SK-N-SH (cell line): ENCODE data around the gene RPL11. TPM values are rescaled to one million over a fixed set of nuclear protein-coding genes. Genes with fewer than 3 reads are reported as not detected.

Experiments
- CTCF ChIA-PET: fragments of 300-600, 350-600 bp; formaldehyde crosslinking; extraction: SDS; loops from one replicate; lab custom pipeline; 2021; lab: Yijun Ruan, JAX
- POLR2A ChIA-PET: fragments of 350-600 bp; sonication (Branson Sonifier 250); formaldehyde crosslinking; extraction: SDS; loops from one replicate; lab custom pipeline; 2020; ENCODE audit warnings: antibody characterized with exemption, inconsistent platforms; lab: Yijun Ruan, JAX
- DNase-seq: peaks from one replicate; pipeline ENCODE4 v3.0.0; 2012
- H2AFZ ChIP-seq: fragments of 200-600 bp; sonication (generic); 2 replicates; pipeline ENCODE4 v1.8.1; 2016; ENCODE audit warnings: antibody characterized with exemption, mild to moderate bottlenecking, low read depth
- H3F3A ChIP-seq: fragments of 200-600 bp; sonication (generic); replicated peaks from 2 replicates; pipeline ENCODE3; 2016; ENCODE audit warnings: antibody characterized with exemption, mild to moderate bottlenecking; ENCODE audit not compliant: insufficient read depth
- H3K27ac ChIP-seq, 2 experiments: fragments of 200-500 bp in 1 of 2; fragments of 200-600 bp in 1 of 2; sonication (Bioruptor generic) in 1 of 2; sonication (generic), shearing (Covaris generic) in 1 of 2; 2 replicates each; pipeline versions ENCODE4 v1.5.1 to v1.6.1; 2014 to 2016; ENCODE audit warnings: low read depth in 2 of 2, inconsistent platforms in 1 of 2, low read length in 1 of 2, mild to moderate bottlenecking in 1 of 2, mixed read lengths in 1 of 2
- H3K27me3 ChIP-seq: fragments of 200-600 bp; sonication (generic), shearing (Covaris generic); 2 replicates; pipeline ENCODE4 v1.6.1; 2016; ENCODE audit warnings: mixed run types; ENCODE audit not compliant: insufficient read depth
- H3K36me3 ChIP-seq, 2 experiments: fragments of 200-500 bp in 1 of 2; fragments of 200-600 bp in 1 of 2; sonication (Bioruptor generic) in 1 of 2; sonication (generic) in 1 of 2; replicated peaks in 1 of 2; 2 replicates each; pipeline versions ENCODE3 to v1.5.1; 2014 to 2016; ENCODE audit warnings: low read length in 1 of 2, mild to moderate bottlenecking in 1 of 2; ENCODE audit not compliant: insufficient read depth in 2 of 2, control insufficient read depth in 1 of 2
- H3K4me1 ChIP-seq, 2 experiments: fragments of 200-500 bp in 1 of 2; fragments of 200-600 bp in 1 of 2; sonication (Bioruptor generic) in 1 of 2; sonication (generic), shearing (Covaris generic) in 1 of 2; 2 replicates each; pipeline versions ENCODE4 v1.5.1 to v1.6.1; 2014 to 2016; ENCODE audit warnings: low read depth in 1 of 2, low read length in 1 of 2, mixed run types in 1 of 2; ENCODE audit not compliant: insufficient read depth in 2 of 2, control insufficient read depth in 1 of 2
- H3K4me2 ChIP-seq: fragments of 200-600 bp; sonication (generic), shearing (Covaris generic); 2 replicates; pipeline ENCODE4 v1.6.1; 2017; ENCODE audit warnings: mixed run types
- H3K4me3 ChIP-seq, 2 experiments: fragments of 200-500 bp in 1 of 2; fragments of 200-600 bp in 1 of 2; sonication (Bioruptor generic) in 1 of 2; sonication (generic), shearing (Covaris generic) in 1 of 2; 2 replicates each; pipeline versions ENCODE4 v1.5.1 to v1.8.1; 2014 to 2016; ENCODE audit warnings: low read depth in 2 of 2, inconsistent platforms in 1 of 2, low read length in 1 of 2, mild to moderate bottlenecking in 1 of 2, mixed read lengths in 1 of 2, moderate library complexity in 1 of 2
- H3K79me2 ChIP-seq: fragments of 200-600 bp; sonication (generic); 2 replicates; pipeline ENCODE4 v1.8.1; 2017; ENCODE audit warnings: mild to moderate bottlenecking; ENCODE audit not compliant: insufficient read depth
- H3K9ac ChIP-seq: fragments of 200-600 bp; sonication (generic); 2 replicates; pipeline ENCODE4 v1.6.1; 2017; ENCODE audit warnings: mixed run types
- H3K9me2 ChIP-seq: fragments of 200-600 bp; sonication (generic); 2 replicates; pipeline ENCODE4 v1.6.1; 2017; ENCODE audit warnings: mixed run types
- H3K9me3 ChIP-seq: fragments of 200-600 bp; sonication (generic); 2 replicates; pipeline ENCODE4 v1.6.1; 2017; ENCODE audit warnings: mixed run types, mild to moderate bottlenecking, moderate library complexity
- H4K20me1 ChIP-seq: fragments of 200-600 bp; sonication (generic); 2 replicates; pipeline ENCODE4 v1.6.1; 2017; ENCODE audit warnings: mild to moderate bottlenecking, mixed run types; ENCODE audit not compliant: insufficient read depth
- CHD2 ChIP-seq: fragments of 150-350 bp; IDR thresholded peaks from 2 replicates; pipeline ENCODE4 v1.6.1; 2018; ENCODE audit warnings: low read length; ENCODE audit not compliant: partially characterized antibody
- CTCF ChIP-seq: fragments of 200-600 bp; sonication (generic); IDR thresholded peaks from 2 replicates; pipeline ENCODE4 v1.6.1; 2017; ENCODE audit warnings: antibody characterized with exemption, mild to moderate bottlenecking, moderate library complexity
- ELF1 ChIP-seq: IDR thresholded peaks from 2 replicates; pipeline ENCODE4 v1.4.0; 2012
- IRF3 ChIP-seq: fragments of 150-350 bp; IDR thresholded peaks from 2 replicates; pipeline ENCODE4 v1.6.1; 2016; ENCODE audit warnings: mild to moderate bottlenecking, low read depth, low read length
- MXI1 ChIP-seq: IDR thresholded peaks from 2 replicates; pipeline ENCODE4 v1.6.1; 2012; ENCODE audit warnings: mild to moderate bottlenecking, low read depth, low read length, improper control_type of control experiment
- NFIC ChIP-seq: IDR thresholded peaks from 2 replicates; pipeline ENCODE4 v1.4.0; 2012; ENCODE audit warnings: borderline replicate concordance
- NRF1 ChIP-seq: IDR thresholded peaks from 2 replicates; pipeline ENCODE4 v1.6.1; 2012; ENCODE audit warnings: low read depth, mild to moderate bottlenecking, low read length
- PBX3 ChIP-seq: IDR thresholded peaks from 2 replicates; pipeline ENCODE4; 2012
- POLR2AphosphoS5 ChIP-seq: IDR thresholded peaks from 2 replicates; pipeline ENCODE4 v1.6.1; 2012; ENCODE audit warnings: low read depth, low read length
- RCOR1 ChIP-seq: fragments of 150-350 bp; IDR thresholded peaks from 2 replicates; pipeline ENCODE4 v1.6.1; 2017; ENCODE audit warnings: antibody characterized with exemption, low read length
- REST ChIP-seq: IDR thresholded peaks from 2 replicates; pipeline ENCODE4 v1.6.1; 2012; ENCODE audit warnings: mild to moderate bottlenecking, low read depth, low read length, moderate library complexity
- SIN3A ChIP-seq: IDR thresholded peaks from 2 replicates; pipeline ENCODE4 v1.6.1; 2012; ENCODE audit warnings: low read depth, mild to moderate bottlenecking, low read length, moderate library complexity, borderline replicate concordance
- ZBTB33 ChIP-seq: IDR thresholded peaks from 2 replicates; pipeline ENCODE4 v1.4.0; 2012; ENCODE audit warnings: low read depth, borderline replicate concordance
- WGBS: methylation state at CpG from one replicate; pipeline ENCODE4 v1.1.6; 2017; ENCODE audit warnings: low lambda C conversion rate; 5-methylcytosine and 5-hydroxymethylcytosine counted together
- polyA plus RNA-seq, 3 experiments: library from polyadenylated mRNA; depleted of rRNA; stranded (reverse); fragments of >200 nt; gene quantifications; 2 replicates each; pipeline ENCODE4 v1.2.3, GENCODE V29; 2012

The RPL11 gene
- polyA plus RNA-seq, 1 of the 3 experiments (the other 2 are of a cell fraction) = 2,255 TPM

GRCh38 chr1:23720256-23720995 is 28.8 kb downstream of the RPL11 start:
- Histone ChIP-seq H4K20me1 (0 out of 2 replicates have a peak, but pooled peaks cover 25% of the 10 kb centered on the region), H3K4me3 (no peak overlapping the region), H2AFZ (no peak overlapping the region), H3K4me2 (no peak overlapping the region), H3K79me2 (peaks cover 43% of the 10 kb centered on the region; the same call in 1 of the 2 replicates), H3K9ac (no peak overlapping the region), H3K9me2 (no peaks in the 10 kb centered on the region), H3K27me3 (no peaks in the 10 kb centered on the region), H3F3A (no peaks in the 10 kb centered on the region), H3K4me1 (peaks cover 0 to 3% of the 10 kb centered on the region in 2 experiments; a peak in 1 of 4 replicates), H3K9me3 (no peaks in the 10 kb centered on the region), H3K36me3 (peaks cover 0 to under 1% of the 10 kb centered on the region in 2 experiments), H3K27ac (no peak overlapping the region)
- no peak for TF ChIP-seq SIN3A
- no peak for TF ChIP-seq ELF1
- no peak for TF ChIP-seq RCOR1
- TF ChIP-seq NFIC = no peak
- no peak for TF ChIP-seq CHD2
- no peak for TF ChIP-seq ZBTB33
- TF ChIP-seq POLR2AphosphoS5 = no peak
- TF ChIP-seq CTCF = no peak
- TF ChIP-seq IRF3 = no peak
- no peak for TF ChIP-seq NRF1
- no peak for TF ChIP-seq REST
- no peak for TF ChIP-seq PBX3
- TF ChIP-seq MXI1 = no peak
- ChIA-PET POLR2A (no interaction called here), CTCF (no interaction called here)
- WGBS = 93% methylated on average over 10 of the region's 10 CpGs
- DNase-seq = no peak
